ENCODE measurements around the gene GJD4. TPM values are rescaled to one million over a fixed set of nuclear protein-coding genes. Genes with fewer than 3 reads are reported as not detected.

GJD4 gene
- polyA plus RNA-seq, 2 of the 4 experiments (the other 2 are of a cell fraction) = not detected

- no peak for DNase-seq (ENCODE audit: low read depth in 1 of 2, low spot score in 1 of 2)
- CTCF ChIA-PET = interaction anchor here (0.6 kb wide), 1 partner anchor 314 kb away, joined by 3 read pairs; no protein-coding TSS in a partner anchor
- no peak overlapping the region for H3K27ac ChIP-seq
- no peak overlapping the region for H3K4me2 ChIP-seq
- no peak for FAIRE-seq
- 91% methylated on average over 6 of the region's 6 CpGs for WGBS (ENCODE audit: missing lambda C conversion rate)
- H3K4me3 ChIP-seq = no peak overlapping the region
- TF ChIP-seq HOXB13 (CRISPR knock-in tag; IDR thresholded peaks at IDR 0.05; ENCODE audit: low read depth) (no peak), HES2 (IDR thresholded peaks at IDR 0.05) (no peak), HDAC2 (IDR thresholded peaks at IDR 0.05) (no peak), NFE2L2 (conservative IDR thresholded peaks at IDR 0.05; ENCODE audit: low read length) (no peak), ELK1 (IDR thresholded peaks at IDR 0.05; ENCODE audit: low read depth, low read length) (no peak), TFCP2L1 (CRISPR knock-in tag; IDR thresholded peaks at IDR 0.05) (no peak), POLR2A (IDR thresholded peaks at IDR 0.05; ENCODE audit: low read length) (no peak), MAX (IDR thresholded peaks at IDR 0.05) (no peak), CBX2 (IDR thresholded peaks at IDR 0.05; ENCODE audit: borderline replicate concordance, low read depth) (no peak), ZNF302 (CRISPR knock-in tag; IDR thresholded peaks at IDR 0.05) (no peak), EP300 (IDR thresholded peaks at IDR 0.05) (no peak), NPAS2 (CRISPR knock-in tag; IDR thresholded peaks at IDR 0.05; ENCODE audit: borderline replicate concordance) (no peak), JUN (IDR thresholded peaks at IDR 0.05) (no peak), CHD4 (IDR thresholded peaks at IDR 0.05; ENCODE audit: borderline replicate concordance) (no peak), EHMT2 (IDR thresholded peaks at IDR 0.05; ENCODE audit: low read depth) (no peak), SMC3 (IDR thresholded peaks at IDR 0.05) (no peak), CHD2 (IDR thresholded peaks at IDR 0.05; ENCODE audit: low read length, partially characterized antibody) (no peak), BCL3 (IDR thresholded peaks at IDR 0.05) (no peak)
- ATAC-seq = no peak
- H3K9me3 ChIP-seq = no peaks in the 10 kb centered on the region
- POLR2A ChIA-PET = no interaction called here
- no peaks in the 10 kb centered on the region for H3K4me1 ChIP-seq
Measured at GRCh38 chr10:35567951-35568350, 37.2 kb upstream of the GJD4 start.

- ATAC-seq = no peak
- no peak for FAIRE-seq
- Histone ChIP-seq H3K9me3 (no peaks in the 10 kb centered on the region), H3K27ac (no peak overlapping the region), H3K4me1 (no peaks in the 10 kb centered on the region), H3K4me3 (no peak overlapping the region), H3K4me2 (no peak overlapping the region)
- no peak for DNase-seq (ENCODE audit: low read depth in 1 of 2, low spot score in 1 of 2)
- POLR2A ChIA-PET = no interaction called here
- CTCF ChIA-PET = no interaction called here
- WGBS (ENCODE audit: missing lambda C conversion rate) = 91% methylated on average over 16 of the region's 20 CpGs
- TF ChIP-seq POLR2AphosphoS2 (conservative IDR thresholded peaks at IDR 0.05; ENCODE audit: low read length) (no peak), RFX5 (IDR thresholded peaks at IDR 0.05) (no peak), USF2 (IDR thresholded peaks at IDR 0.05) (no peak), FOXS1 (CRISPR knock-in tag; IDR thresholded peaks at IDR 0.05) (no peak), HDAC2 (IDR thresholded peaks at IDR 0.05) (no peak), CBX8 (IDR thresholded peaks at IDR 0.05) (no peak), NR3C1 (IDR thresholded peaks at IDR 0.05) (no peak), CHD2 (IDR thresholded peaks at IDR 0.05; ENCODE audit: low read length, partially characterized antibody) (no peak), SREBF2 (IDR thresholded peaks at IDR 0.05) (no peak), CEBPB (IDR thresholded peaks at IDR 0.05) (no peak), ATOH8 (CRISPR knock-in tag; IDR thresholded peaks at IDR 0.05; ENCODE audit: low read depth) (no peak), CBX2 (IDR thresholded peaks at IDR 0.05; ENCODE audit: borderline replicate concordance, low read depth) (no peak), CTCF (IDR thresholded peaks at IDR 0.05) (no peak), GATA3 (IDR thresholded peaks at IDR 0.05; ENCODE audit: borderline replicate concordance) (no peak), ESRRA (IDR thresholded peaks at IDR 0.05; ENCODE audit: borderline replicate concordance, low read length) (no peak), HMGXB4 (CRISPR knock-in tag; IDR thresholded peaks at IDR 0.05; ENCODE audit: borderline replicate concordance) (no peak)
Measured at GRCh38 chr10:35568483-35569015, 36.6 kb upstream of the GJD4 start.
